H9 (cell line): ENCODE results near the gene HSD17B13. TPM values are rescaled to one million over a fixed set of nuclear protein-coding genes. Genes with fewer than 3 reads are reported as not detected.

Source experiments
- DNase-seq: peaks from one replicate; pipeline ENCODE4 v3.0.0-alpha.2; 2017
- H2AFZ ChIP-seq: one replicate; pipeline ENCODE4 v1.6.1; 2013; ENCODE audit warnings: mild to moderate bottlenecking, low read length, control low read depth, moderate library complexity
- H2AK5ac ChIP-seq: 2 replicates; pipeline ENCODE4 v1.6.1; 2013; ENCODE audit warnings: low read length, control low read depth, mixed read lengths; ENCODE audit not compliant: insufficient read length
- H2BK120ac ChIP-seq: one replicate; pipeline ENCODE4 v1.6.1; 2013; ENCODE audit warnings: low read depth, mild to moderate bottlenecking, low read length, control low read depth, inconsistent platforms; ENCODE audit not compliant: poor library complexity, severe bottlenecking
- H2BK12ac ChIP-seq: 2 replicates; pipeline ENCODE4 v1.6.1; 2013; ENCODE audit warnings: low read length, control low read depth, mixed read lengths, low read depth; ENCODE audit not compliant: insufficient read length
- H2BK15ac ChIP-seq: 2 replicates; pipeline ENCODE4 v1.6.1; 2013; ENCODE audit warnings: low read depth, low read length, control low read depth
- H2BK20ac ChIP-seq: one replicate; pipeline ENCODE4 v1.6.1; 2013; ENCODE audit warnings: low read depth, mild to moderate bottlenecking, low read length, control low read depth, inconsistent platforms; ENCODE audit not compliant: poor library complexity, severe bottlenecking
- H2BK5ac ChIP-seq: 2 replicates; pipeline ENCODE4 v1.6.1; 2013; ENCODE audit warnings: low read length, control low read depth, mixed read lengths; ENCODE audit not compliant: insufficient read length
- H3K14ac ChIP-seq: 2 replicates; pipeline ENCODE4 v1.6.1; 2013; ENCODE audit warnings: low read length, control low read depth; ENCODE audit not compliant: insufficient read depth
- H3K18ac ChIP-seq: 2 replicates; pipeline ENCODE4 v1.6.1; 2013; ENCODE audit warnings: low read depth, mild to moderate bottlenecking, mixed read lengths, low read length, control low read depth; ENCODE audit not compliant: insufficient read length
- H3K23ac ChIP-seq: 2 replicates; pipeline ENCODE4 v1.6.1; 2013; ENCODE audit warnings: low read length, control low read depth, mixed read lengths, low read depth; ENCODE audit not compliant: insufficient read length
- H3K23me2 ChIP-seq: 2 replicates; pipeline ENCODE4 v1.6.1; 2013; ENCODE audit warnings: low read depth, mild to moderate bottlenecking, mixed read lengths, low read length, control low read depth; ENCODE audit not compliant: insufficient read length, poor library complexity, severe bottlenecking
- H3K27ac ChIP-seq: 2 replicates; pipeline ENCODE4 v1.5.1; 2013; ENCODE audit warnings: low read length, control low read depth, mixed read lengths, low read depth; ENCODE audit not compliant: insufficient read length
- H3K27me3 ChIP-seq: 2 replicates; pipeline ENCODE4 v1.6.1; 2013; ENCODE audit warnings: low read length, control low read depth, inconsistent platforms; ENCODE audit not compliant: insufficient read depth
- H3K4ac ChIP-seq: 2 replicates; pipeline ENCODE4 v1.6.1; 2013; ENCODE audit warnings: low read depth, mild to moderate bottlenecking, control low read depth, inconsistent platforms, low read length, moderate library complexity
- H3K4me1 ChIP-seq: 2 replicates; pipeline ENCODE4 v1.6.1; 2013; ENCODE audit warnings: low read length, control low read depth, inconsistent platforms; ENCODE audit not compliant: insufficient read depth
- H3K4me2 ChIP-seq: 2 replicates; pipeline ENCODE4 v1.6.1; 2013; ENCODE audit warnings: low read length, control low read depth, mixed read lengths; ENCODE audit not compliant: insufficient read length, insufficient read depth
- H3K56ac ChIP-seq: 2 replicates; pipeline ENCODE4 v1.6.1; 2013; ENCODE audit warnings: low read depth, mild to moderate bottlenecking, mixed read lengths, low read length, control low read depth; ENCODE audit not compliant: insufficient read length
- H3K79me1 ChIP-seq: 2 replicates; pipeline ENCODE4 v1.6.1; 2013; ENCODE audit warnings: low read depth, mild to moderate bottlenecking, moderate library complexity, low read length, control low read depth, inconsistent platforms; ENCODE audit not compliant: insufficient read depth, poor library complexity, severe bottlenecking
- H3K79me2 ChIP-seq: 2 replicates; pipeline ENCODE4 v1.6.1; 2013; ENCODE audit warnings: low read length, control low read depth, inconsistent platforms; ENCODE audit not compliant: insufficient read depth
- H3K9ac ChIP-seq: 2 replicates; pipeline ENCODE4 v1.6.1; 2013; ENCODE audit warnings: low read length, control low read depth, mixed read lengths; ENCODE audit not compliant: insufficient read length; ENCODE audit errors: extremely low read depth
- H3K9me3 ChIP-seq: one replicate; pipeline ENCODE4 v1.6.1; 2013; ENCODE audit warnings: low read depth, low read length, inconsistent platforms; ENCODE audit not compliant: control insufficient read depth
- H3T11ph ChIP-seq: one replicate; pipeline ENCODE4 v1.6.1; 2013; ENCODE audit warnings: mild to moderate bottlenecking, low read length, control low read depth, inconsistent platforms
- H4K20me1 ChIP-seq: one replicate; pipeline ENCODE4 v1.6.1; 2013; ENCODE audit not compliant: control insufficient read depth, insufficient read length, insufficient read depth
- H4K5ac ChIP-seq: 2 replicates; pipeline ENCODE4 v1.6.1; 2013; ENCODE audit warnings: low read depth, mild to moderate bottlenecking, mixed read lengths, low read length, control low read depth; ENCODE audit not compliant: insufficient read length
- H4K8ac ChIP-seq: replicated peaks from 2 replicates; pipeline ENCODE4 v1.6.1; 2013; ENCODE audit warnings: low read length, control low read depth, mixed read lengths, low read depth; ENCODE audit not compliant: insufficient read length
- H4K91ac ChIP-seq: 2 replicates; pipeline ENCODE4 v1.6.1; 2013; ENCODE audit warnings: low read depth, mild to moderate bottlenecking, moderate library complexity, mixed read lengths, low read length, control low read depth; ENCODE audit not compliant: insufficient read length
- H3K27ac Mint-ChIP-seq, 3 experiments: 2 replicates in 2 of 3; 3 replicates in 1 of 3; pipeline ENCODE4 v1.8.0; 2020 to 2021; ENCODE audit warnings: mixed read lengths in 3 of 3, mild to moderate bottlenecking in 1 of 3, moderate library complexity in 1 of 3
- H3K27me3 Mint-ChIP-seq: 2 replicates; pipeline ENCODE4 v1.8.0; 2021; ENCODE audit warnings: low read depth, mild to moderate bottlenecking, moderate library complexity, mixed read lengths
- H3K36me3 Mint-ChIP-seq, 3 experiments: 2 replicates in 2 of 3; 3 replicates in 1 of 3; pipeline ENCODE4 v1.8.0; 2020 to 2021; ENCODE audit warnings: low read depth in 3 of 3, mixed read lengths in 3 of 3; ENCODE audit not compliant: insufficient read depth in 1 of 3
- H3K4me1 Mint-ChIP-seq, 2 experiments: 2 replicates each; pipeline ENCODE4 v1.8.0; 2020; ENCODE audit warnings: mixed read lengths in 2 of 2
- H3K4me3 Mint-ChIP-seq, 2 experiments: 2 replicates in 1 of 2; 3 replicates in 1 of 2; pipeline ENCODE4 v1.8.0; 2020 to 2021; ENCODE audit warnings: mild to moderate bottlenecking in 2 of 2, mixed read lengths in 2 of 2, moderate library complexity in 1 of 2
- H3K9me3 Mint-ChIP-seq, 2 experiments: 2 replicates in 1 of 2; 3 replicates in 1 of 2; pipeline ENCODE4 v1.8.0; 2020; ENCODE audit warnings: mild to moderate bottlenecking in 2 of 2, mixed read lengths in 2 of 2, moderate library complexity in 1 of 2
- WGBS: extraction: QIAGEN DNeasy Blood & Tissue Kit; methylation state at CpG from one replicate; pipeline ENCODE4 v1.1.7; 2013; ENCODE audit warnings: missing lambda C conversion rate, low lambda C conversion rate, mixed read lengths; ENCODE audit not compliant: insufficient read length; ENCODE audit errors: extremely low coverage; 5-methylcytosine and 5-hydroxymethylcytosine counted together
- total RNA-seq: library from RNA; stranded (reverse); gene quantifications from 2 replicates; pipeline ENCODE4 v1.2.1, GENCODE V29; 2021
- TF ChIP-seq, protein P1 (sequence below): fragments of 200-600 bp; sonication (generic); conservative IDR thresholded peaks from 3 replicates; pipeline ENCODE4 v1.8.0; 2021; ENCODE audit warnings: antibody characterized with exemption, mild to moderate bottlenecking

Gene HSD17B13
- total RNA-seq, 1 experiment from 2014 or later, result not detected

DNA sequence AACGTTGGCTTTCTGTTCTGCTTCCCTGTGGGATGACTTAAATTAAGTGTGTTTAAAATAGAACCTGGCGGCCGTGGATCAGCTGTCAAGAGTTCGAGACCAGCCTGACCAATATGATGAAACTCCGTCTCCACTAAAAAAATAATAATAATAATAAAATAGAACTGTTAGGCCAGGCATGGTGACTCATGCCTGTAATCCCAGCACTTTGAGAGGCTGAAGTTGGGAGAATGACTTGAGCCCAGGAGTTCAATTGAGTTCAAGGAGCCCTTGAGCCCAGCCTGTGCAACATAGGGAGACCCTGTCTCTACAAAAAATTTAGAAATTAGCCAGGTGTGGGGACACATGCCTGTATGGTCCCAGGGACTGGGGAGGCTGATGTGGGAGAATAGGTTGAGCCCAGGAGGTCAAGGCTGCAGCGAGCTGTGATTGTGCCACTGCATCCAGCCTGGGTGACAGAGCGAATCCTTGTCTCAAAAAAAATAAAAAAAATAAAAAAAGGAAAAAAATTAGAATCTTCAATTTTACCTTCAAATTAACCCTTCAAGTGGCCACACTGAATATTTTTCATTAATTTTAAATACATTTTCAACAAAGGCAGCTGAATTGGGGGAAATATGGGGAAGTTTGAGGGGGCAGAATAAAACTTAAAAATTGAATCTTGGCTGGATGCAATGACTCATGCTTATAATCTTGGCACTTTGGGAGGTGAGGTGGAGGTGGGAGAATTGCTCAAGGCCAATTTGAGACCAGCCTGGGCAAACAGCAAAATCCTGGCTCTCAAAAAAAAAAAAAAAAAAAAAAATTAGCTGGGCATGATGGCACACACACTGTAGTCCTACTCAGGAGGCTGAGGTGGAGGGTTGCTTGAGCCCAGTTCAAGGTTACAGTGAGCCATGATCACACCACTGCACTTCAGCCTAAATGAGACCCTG, 31.8 kb upstream of the HSD17B13 start:
- H3K4me1 ChIP-seq, result peaks cover 5% of the 10 kb centered on the region; the same call in 1 of the 2 replicates
- no peaks in the 10 kb centered on the region for H3K27me3 ChIP-seq
- H3K4ac ChIP-seq, result no peak overlapping the region
- no peak overlapping the region for H3K27ac ChIP-seq
- WGBS, result no CpG with 5 or more reads among the region's 7 CpGs
- no peaks in the 10 kb centered on the region for H3K23me2 ChIP-seq
- H3K23ac ChIP-seq, result no peak overlapping the region
- H3K4me1 Mint-ChIP-seq, result peaks cover 6 to 15% of the 10 kb centered on the region in 2 experiments
- H3K9ac ChIP-seq, result no peak overlapping the region
- H3K79me2 ChIP-seq, result no peaks in the 10 kb centered on the region
- H3K27ac Mint-ChIP-seq, result no peak overlapping the region
- H3K4me2 ChIP-seq, result no peak overlapping the region
- no peak for DNase-seq
- no peak overlapping the region for H2BK20ac ChIP-seq
- no peak overlapping the region for H4K5ac ChIP-seq
- H2AK5ac ChIP-seq, result no peak overlapping the region
- no peak overlapping the region for H2BK5ac ChIP-seq
- H3K4me3 Mint-ChIP-seq, result no peak overlapping the region
- no peak overlapping the region for H2BK12ac ChIP-seq
- no peak overlapping the region for H4K8ac ChIP-seq
- TF ChIP-seq, protein P1, sequence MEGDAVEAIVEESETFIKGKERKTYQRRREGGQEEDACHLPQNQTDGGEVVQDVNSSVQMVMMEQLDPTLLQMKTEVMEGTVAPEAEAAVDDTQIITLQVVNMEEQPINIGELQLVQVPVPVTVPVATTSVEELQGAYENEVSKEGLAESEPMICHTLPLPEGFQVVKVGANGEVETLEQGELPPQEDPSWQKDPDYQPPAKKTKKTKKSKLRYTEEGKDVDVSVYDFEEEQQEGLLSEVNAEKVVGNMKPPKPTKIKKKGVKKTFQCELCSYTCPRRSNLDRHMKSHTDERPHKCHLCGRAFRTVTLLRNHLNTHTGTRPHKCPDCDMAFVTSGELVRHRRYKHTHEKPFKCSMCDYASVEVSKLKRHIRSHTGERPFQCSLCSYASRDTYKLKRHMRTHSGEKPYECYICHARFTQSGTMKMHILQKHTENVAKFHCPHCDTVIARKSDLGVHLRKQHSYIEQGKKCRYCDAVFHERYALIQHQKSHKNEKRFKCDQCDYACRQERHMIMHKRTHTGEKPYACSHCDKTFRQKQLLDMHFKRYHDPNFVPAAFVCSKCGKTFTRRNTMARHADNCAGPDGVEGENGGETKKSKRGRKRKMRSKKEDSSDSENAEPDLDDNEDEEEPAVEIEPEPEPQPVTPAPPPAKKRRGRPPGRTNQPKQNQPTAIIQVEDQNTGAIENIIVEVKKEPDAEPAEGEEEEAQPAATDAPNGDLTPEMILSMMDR, result no peak
- no peak overlapping the region for H3T11ph ChIP-seq
- H3K14ac ChIP-seq, result no peak overlapping the region
- H3K9me3 Mint-ChIP-seq, result no peaks in the 10 kb centered on the region; a peak in 2 of 5 replicates
- no peak overlapping the region for H4K91ac ChIP-seq
- no peak overlapping the region for H2BK120ac ChIP-seq
- H3K36me3 Mint-ChIP-seq, result peaks cover 0 to 10% (median 2%) of the 10 kb centered on the region in 3 experiments; a peak in 4 of 7 replicates
- H2AFZ ChIP-seq, result no peak overlapping the region
- H3K9me3 ChIP-seq, result no peaks in the 10 kb centered on the region
- H3K56ac ChIP-seq, result no peak overlapping the region
- H3K27me3 Mint-ChIP-seq, result no peaks in the 10 kb centered on the region
- H2BK15ac ChIP-seq, result no peak overlapping the region
- H4K20me1 ChIP-seq, result no peaks in the 10 kb centered on the region
- H3K79me1 ChIP-seq, result no peaks in the 10 kb centered on the region
- H3K18ac ChIP-seq, result no peak overlapping the region
